ENCODE data around the gene SULT1A2. TPM values are rescaled to one million over a fixed set of nuclear protein-coding genes. Genes with fewer than 3 reads are reported as not detected.
"Not testable (repeated sequence)": the region's sequence is repeated elsewhere in the genome, so short reads cannot be mapped to it uniquely, and the experiment has no call there.

Gene SULT1A2
- total and polyA plus RNA-seq, 2 of the 13 experiments (the other 11 are each of a cell fraction or from before 2014, with no cell fraction given), result 33.0 to 34.2 TPM

DNA sequence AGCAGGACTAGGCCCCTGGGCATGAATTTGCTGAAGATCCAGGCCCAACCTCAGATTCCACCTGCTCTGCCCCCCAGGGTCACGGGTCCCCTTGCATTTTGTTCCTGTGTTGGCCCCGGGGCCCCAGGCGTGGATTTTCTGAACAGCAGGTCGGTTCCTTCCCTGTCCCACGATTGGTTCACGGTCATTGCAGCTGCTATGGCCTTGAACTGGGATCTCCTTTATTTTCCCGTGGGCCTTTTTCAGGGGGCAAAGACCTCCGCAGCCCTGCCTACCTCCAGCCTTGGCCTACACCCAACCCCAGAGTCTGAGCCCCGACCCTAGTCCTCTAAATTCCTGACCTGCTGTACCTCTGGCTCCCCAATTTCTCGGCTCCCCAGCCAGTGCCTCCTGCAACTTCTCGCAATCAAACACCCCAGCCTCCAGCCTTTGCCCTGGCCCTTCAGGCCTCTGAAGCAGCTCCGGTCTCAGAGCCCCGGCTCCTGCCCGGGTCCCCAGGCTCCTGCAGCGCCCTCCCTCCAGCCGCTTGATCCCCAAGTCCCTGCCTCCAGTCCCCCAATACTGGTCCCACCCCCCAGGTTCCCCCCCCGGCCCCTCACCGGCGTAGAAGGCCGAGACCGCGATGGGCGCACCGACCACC lies 25.8 kb upstream of the SULT1A2 start (continued):
- TF ChIP-seq, protein P1, sequence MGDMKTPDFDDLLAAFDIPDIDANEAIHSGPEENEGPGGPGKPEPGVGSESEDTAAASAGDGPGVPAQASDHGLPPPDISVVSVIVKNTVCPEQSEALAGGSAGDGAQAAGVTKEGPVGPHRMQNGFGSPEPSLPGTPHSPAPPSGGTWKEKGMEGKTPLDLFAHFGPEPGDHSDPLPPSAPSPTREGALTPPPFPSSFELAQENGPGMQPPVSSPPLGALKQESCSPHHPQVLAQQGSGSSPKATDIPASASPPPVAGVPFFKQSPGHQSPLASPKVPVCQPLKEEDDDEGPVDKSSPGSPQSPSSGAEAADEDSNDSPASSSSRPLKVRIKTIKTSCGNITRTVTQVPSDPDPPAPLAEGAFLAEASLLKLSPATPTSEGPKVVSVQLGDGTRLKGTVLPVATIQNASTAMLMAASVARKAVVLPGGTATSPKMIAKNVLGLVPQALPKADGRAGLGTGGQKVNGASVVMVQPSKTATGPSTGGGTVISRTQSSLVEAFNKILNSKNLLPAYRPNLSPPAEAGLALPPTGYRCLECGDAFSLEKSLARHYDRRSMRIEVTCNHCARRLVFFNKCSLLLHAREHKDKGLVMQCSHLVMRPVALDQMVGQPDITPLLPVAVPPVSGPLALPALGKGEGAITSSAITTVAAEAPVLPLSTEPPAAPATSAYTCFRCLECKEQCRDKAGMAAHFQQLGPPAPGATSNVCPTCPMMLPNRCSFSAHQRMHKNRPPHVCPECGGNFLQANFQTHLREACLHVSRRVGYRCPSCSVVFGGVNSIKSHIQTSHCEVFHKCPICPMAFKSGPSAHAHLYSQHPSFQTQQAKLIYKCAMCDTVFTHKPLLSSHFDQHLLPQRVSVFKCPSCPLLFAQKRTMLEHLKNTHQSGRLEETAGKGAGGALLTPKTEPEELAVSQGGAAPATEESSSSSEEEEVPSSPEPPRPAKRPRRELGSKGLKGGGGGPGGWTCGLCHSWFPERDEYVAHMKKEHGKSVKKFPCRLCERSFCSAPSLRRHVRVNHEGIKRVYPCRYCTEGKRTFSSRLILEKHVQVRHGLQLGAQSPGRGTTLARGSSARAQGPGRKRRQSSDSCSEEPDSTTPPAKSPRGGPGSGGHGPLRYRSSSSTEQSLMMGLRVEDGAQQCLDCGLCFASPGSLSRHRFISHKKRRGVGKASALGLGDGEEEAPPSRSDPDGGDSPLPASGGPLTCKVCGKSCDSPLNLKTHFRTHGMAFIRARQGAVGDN (CRISPR knock-in tag; IDR thresholded peaks at IDR 0.05), result peak; percentile 9; the same call in 1 of the 2 replicates
- TF ChIP-seq SOX6 (IDR thresholded peaks at IDR 0.05), result not testable (repeated sequence)
- TF ChIP-seq SOX6 (CRISPR knock-in tag; IDR thresholded peaks at IDR 0.05) (peak; percentile 34; the same call in 1 of the 2 replicates), NR2F1 (CRISPR knock-in tag; IDR thresholded peaks at IDR 0.05) (peak in 1 of 2 experiments; percentile 48; a peak in 1 of 4 replicates), GATAD2A (CRISPR knock-in tag; IDR thresholded peaks at IDR 0.05) (peak; percentile 47; the same call in 1 of the 2 replicates), SKI (IDR thresholded peaks at IDR 0.05; ENCODE audit: partially characterized antibody) (peak; percentile 60)
- TF ChIP-seq, protein P2, sequence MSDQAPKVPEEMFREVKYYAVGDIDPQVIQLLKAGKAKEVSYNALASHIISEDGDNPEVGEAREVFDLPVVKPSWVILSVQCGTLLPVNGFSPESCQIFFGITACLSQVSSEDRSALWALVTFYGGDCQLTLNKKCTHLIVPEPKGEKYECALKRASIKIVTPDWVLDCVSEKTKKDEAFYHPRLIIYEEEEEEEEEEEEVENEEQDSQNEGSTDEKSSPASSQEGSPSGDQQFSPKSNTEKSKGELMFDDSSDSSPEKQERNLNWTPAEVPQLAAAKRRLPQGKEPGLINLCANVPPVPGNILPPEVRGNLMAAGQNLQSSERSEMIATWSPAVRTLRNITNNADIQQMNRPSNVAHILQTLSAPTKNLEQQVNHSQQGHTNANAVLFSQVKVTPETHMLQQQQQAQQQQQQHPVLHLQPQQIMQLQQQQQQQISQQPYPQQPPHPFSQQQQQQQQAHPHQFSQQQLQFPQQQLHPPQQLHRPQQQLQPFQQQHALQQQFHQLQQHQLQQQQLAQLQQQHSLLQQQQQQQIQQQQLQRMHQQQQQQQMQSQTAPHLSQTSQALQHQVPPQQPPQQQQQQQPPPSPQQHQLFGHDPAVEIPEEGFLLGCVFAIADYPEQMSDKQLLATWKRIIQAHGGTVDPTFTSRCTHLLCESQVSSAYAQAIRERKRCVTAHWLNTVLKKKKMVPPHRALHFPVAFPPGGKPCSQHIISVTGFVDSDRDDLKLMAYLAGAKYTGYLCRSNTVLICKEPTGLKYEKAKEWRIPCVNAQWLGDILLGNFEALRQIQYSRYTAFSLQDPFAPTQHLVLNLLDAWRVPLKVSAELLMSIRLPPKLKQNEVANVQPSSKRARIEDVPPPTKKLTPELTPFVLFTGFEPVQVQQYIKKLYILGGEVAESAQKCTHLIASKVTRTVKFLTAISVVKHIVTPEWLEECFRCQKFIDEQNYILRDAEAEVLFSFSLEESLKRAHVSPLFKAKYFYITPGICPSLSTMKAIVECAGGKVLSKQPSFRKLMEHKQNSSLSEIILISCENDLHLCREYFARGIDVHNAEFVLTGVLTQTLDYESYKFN (CRISPR knock-in tag; conservative IDR thresholded peaks at IDR 0.05), result peak; percentile 58
